ENCODE data around the gene TSC2.
"Not testable (repeated sequence)": the region's sequence is repeated elsewhere in the genome, so short reads cannot be mapped to it uniquely, and the experiment has no call there.

TSC2 gene

DNA sequence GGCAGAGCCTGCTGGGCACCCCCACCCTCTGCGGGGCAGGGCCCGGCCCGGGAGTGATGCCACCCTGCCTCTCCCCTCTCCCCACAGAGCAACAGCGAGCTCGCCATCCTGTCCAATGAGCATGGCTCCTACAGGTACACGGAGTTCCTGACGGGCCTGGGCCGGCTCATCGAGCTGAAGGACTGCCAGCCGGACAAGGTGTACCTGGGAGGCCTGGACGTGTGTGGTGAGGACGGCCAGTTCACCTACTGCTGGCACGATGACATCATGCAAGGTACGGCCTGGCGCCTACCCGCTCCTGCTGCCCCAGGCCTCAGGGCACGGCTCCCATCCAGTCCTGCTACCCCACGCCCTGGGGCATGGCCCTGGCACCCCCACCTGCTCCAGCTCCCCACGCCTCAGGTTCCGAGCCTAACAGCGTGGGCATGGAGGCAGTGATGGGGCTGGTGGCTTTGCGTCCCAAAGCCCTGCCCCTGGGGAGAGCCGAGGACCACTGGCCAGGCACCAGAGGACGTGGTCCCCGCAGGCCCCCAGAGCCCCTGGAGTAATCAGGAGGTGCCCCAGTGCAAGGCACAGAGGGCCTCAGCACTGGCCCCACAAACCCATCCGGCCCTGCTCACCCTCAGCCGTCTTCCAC is 38.4 kb downstream of the TSC2 start:
- no peak for DNase-seq (ENCODE audit: low read depth)

GRCh38 chr16:2086812-2087747 is 39.3 kb downstream of the TSC2 start:
- no peak for DNase-seq (ENCODE audit: low read depth)

DNA sequence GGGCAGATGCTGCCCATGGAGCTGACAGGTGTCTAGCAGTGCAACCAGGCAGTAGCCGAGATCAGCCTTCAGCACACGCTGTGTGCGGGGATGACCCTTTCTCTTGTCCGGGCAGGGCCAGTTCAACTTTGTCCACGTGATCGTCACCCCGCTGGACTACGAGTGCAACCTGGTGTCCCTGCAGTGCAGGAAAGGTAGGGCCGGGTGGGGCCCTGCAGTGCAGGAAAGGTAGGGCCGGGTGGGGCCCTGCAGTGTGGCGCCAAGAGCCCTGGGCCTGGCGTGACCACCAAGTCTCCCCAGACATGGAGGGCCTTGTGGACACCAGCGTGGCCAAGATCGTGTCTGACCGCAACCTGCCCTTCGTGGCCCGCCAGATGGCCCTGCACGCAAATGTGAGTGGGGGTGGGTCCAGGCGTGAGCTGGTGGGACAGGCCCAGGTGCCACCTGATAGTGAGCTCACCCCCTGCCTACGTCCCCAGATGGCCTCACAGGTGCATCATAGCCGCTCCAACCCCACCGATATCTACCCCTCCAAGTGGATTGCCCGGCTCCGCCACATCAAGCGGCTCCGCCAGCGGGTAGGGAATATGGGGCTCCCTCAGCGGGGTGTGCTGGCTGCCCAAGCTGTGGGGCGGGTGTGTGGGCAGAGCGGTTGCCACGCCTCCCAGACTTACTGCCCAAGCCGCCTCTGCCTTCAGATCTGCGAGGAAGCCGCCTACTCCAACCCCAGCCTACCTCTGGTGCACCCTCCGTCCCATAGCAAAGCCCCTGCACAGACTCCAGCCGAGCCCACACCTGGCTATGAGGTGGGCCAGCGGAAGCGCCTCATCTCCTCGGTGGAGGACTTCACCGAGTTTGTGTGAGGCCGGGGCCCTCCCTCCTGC is 40.2 kb downstream of the TSC2 start:
- DNase-seq (ENCODE audit: low read depth) = no peak

DNA sequence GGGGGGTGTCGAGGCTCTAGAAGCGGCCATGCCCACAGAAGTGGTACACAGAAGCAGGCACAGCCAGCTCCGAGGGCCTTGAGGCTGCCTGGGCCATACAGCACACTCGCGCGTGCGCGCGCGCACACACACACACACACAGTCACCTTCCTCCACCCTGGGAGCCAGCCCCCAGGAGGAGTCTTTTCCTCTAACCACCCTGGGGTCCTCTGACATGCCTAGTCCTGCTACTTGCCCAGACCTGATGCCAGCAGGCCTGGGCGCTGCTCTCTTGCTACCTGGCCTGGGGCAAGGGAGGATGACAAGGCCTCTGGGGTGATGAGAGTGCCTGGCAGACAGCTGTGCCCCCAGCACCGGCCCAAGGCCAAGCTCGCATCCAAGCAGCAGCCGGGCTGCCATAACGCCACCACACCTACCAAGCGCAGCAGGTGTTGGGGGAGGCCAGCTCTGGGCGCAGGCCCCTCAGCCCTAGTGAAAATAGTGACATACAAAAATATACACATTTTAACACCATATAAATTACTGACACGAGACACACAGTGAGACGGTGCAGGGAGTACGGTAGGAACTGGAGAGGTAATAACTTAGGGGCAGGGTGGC is 41.1 kb downstream of the TSC2 start:
- no peak for DNase-seq (ENCODE audit: low read depth)

DNA sequence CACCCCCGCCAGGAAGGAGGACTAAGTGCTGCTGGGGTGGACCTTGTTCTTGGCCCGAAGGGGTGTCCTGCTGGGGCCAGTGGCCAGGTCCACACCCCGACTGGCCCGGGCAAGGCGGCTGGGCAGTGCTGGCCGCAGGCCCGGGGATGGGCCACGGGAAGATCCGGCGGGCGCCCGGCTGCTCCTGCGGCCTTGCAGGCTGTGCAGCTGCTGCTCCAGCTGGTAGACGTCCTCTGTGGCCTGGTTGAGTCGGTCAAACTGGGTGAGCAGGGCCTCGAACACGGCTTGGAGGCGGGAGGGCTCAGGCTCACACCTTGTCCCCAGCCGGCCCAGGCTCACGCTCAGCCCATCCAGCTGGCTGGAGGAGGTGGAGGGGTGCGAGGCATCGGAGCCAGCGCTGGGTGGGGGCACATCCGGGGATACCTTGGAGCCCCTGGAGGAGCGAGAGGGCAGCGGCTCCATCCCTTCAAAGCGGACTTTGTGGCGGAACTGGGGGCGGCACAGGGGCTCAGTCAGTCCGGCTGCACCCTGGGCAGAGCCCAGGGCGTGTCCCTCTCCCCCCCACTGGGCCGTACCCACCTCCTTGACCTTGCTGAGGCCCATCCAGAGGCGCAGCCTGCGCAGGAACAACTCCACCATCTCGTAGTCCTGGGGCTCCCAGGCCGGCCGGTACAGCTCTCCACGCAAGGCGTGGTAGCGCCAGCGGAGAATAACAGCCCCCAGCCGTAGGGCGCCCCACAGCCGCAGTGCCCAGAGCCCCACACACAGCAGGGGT is 42.1 kb downstream of the TSC2 start:
- no peak for DNase-seq (ENCODE audit: low read depth)

- no peak for DNase-seq (ENCODE audit: low read depth)
Measured at GRCh38 chr16:2090481-2090776, 42.6 kb downstream of the TSC2 start.

GRCh38 chr16:2090777-2091546 is 43.2 kb downstream of the TSC2 start:
- DNase-seq (ENCODE audit: low read depth) = no peak

DNA sequence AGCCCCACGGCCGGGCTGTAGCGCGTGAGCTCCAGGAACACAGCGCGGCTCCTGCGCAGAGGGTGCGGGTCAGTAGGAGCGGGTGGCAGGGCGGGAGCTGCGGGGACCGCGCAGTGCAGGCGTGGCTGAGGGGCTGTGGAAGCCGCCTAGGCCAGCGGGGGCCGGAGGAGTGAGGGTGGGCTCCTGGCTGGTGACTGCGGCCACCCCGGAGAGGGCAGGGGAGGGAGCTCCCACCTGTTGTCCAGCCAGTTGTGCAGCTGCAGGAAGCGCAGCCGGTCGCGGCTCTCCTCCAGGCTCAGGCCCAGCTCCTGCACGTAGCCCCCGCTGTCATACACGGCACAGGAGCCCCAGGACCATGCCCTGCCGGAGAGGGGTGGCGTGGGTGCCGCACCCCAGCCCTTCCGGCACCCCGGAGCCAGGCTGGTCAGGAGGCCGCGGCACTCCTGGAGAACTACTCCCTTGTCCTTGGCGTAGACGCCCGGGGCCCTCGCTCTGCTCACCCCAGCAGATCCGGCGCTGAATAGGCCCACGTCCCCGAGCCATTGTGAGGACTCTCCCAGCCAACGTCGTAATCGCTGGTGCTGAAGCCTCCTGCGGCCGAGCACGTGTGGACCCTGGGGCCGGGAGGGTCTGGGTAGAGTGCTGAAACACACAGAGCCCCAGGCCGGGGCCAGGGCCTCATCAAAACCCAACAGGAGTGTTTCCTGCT is 43.9 kb downstream of the TSC2 start:
- no peak for DNase-seq (ENCODE audit: low read depth)

- no peak for DNase-seq (ENCODE audit: low read depth)
Measured at GRCh38 chr16:2092256-2092620, 44.5 kb downstream of the TSC2 start.

DNA sequence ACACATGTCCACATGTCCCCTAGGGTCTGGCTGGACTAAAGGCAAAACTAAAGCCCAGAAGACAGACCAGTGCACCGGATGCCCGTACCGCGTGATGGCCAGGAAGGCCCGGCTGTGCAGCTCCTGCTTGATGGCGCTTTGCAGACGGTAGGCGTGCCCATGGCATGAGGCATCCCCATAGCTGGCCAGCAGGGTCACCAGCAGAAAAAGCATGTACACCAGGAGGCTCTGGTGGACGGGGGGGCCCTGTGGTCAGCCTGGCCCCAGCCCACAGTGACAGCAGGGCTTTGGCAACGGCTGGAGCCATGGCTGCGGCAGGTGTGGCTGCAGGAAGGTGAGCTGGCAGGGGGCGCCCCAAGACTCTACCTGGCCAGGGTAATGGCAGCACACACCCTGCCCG is 45.1 kb downstream of the TSC2 start:
- DNase-seq (ENCODE audit: low read depth) = no peak

DNA sequence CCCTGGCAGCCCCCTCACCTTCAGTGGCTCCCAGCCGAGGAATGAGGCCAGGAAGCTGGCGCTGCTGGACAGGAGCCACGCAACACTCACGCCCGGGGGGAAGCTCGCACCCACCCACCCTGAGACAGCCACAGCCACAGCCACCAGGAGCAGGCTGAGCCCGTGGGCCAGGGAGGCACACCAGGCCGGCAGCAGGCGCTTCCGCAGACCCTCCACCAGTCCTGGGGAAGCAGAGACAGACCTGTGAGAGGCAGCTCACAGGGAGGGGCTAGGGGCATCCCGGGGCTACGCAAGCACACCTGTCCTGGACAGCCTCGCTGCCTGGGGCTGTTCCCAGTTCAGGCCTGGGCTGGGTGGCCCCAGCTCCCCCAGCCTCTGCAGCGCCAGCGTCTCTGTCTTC is 46.0 kb downstream of the TSC2 start:
- no peak for DNase-seq (ENCODE audit: low read depth)

DNA sequence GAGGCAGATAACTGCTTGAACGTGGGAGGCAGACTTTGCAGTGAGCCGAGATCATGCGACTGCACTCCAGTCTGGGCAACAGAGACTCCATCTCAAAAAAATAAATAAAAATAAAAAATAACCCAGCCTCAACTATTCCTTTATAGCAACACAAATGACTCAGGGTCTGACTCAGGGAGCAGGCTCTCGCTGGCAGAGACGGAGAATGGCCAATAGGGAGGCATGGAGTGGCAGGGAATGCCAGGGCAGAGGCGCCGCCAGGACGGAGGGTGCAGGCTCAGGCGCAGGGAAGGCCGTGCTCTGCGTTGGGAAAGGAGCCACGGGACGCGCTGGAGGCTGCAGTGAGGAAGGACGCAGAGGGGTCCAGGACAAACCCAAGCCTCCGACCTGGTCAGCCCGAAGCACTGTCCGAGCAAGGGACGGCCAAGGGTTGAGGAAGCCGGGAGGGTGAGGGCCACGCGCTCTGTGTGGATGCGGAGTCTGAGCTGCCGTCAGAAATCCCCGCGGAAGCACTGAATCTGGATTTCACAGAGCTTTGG is 47.6 kb downstream of the TSC2 start:
- no peak for DNase-seq (ENCODE audit: low read depth)

DNA sequence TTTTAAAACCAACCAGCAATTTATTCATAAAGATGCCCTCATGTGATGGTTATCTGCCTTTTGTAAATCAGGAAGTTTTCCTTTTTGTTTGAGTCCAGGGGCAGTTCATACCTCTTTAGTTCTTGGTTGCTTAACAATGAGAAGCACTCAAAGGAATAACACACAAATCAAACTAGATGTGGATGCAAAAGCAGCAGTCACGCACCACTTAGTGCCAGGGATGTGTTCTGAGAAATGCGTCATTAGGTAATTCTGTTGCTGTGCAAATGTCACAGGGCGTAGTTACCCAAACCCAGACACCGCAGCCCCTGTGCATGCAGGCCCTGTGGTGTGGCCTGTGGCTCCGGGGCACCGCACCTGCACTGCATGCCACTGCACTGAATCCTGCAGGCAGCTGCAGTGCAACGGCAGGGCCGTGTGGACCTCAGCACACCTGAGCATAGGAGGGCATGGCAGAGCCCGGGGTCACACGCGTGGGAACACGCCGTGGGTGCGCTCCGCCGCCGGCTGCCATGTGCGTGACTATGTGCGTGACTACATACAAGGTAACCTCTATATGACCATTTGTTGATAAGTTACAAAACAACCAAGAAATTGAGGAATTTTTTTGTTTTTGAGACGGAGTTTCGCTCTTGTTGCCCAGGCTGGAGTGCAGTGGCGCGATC is 48.3 kb downstream of the TSC2 start:
- DNase-seq (ENCODE audit: low read depth) = no peak

GRCh38 chr16:2096853-2097595 is 49.2 kb downstream of the TSC2 start:
- DNase-seq (ENCODE audit: low read depth) = no peak

DNA sequence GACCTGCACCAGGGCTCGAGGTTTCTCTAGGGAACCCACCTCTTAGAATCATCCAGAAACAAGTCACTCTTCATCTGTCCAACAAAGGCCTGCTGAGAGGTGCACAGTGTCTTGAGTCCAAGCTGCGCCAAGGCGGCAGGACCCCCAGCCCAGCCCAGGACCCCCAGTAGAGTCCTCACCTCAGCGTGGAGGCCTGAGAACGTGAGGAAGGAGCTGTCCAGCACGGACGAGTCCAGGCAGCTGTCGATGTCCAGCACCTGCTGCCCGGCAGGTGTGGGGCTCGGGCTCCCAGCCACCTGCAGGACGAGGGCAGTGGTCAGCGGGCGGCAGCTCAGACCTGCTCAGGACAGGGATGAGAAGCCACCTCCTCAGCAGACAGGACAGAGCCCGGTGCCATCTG is 49.9 kb downstream of the TSC2 start:
- not testable (repeated sequence) for DNase-seq (ENCODE audit: low read depth)

GRCh38 chr16:2101581-2101980 is 53.8 kb downstream of the TSC2 start:
- DNase-seq (ENCODE audit: low read depth) = not testable (repeated sequence)

DNA sequence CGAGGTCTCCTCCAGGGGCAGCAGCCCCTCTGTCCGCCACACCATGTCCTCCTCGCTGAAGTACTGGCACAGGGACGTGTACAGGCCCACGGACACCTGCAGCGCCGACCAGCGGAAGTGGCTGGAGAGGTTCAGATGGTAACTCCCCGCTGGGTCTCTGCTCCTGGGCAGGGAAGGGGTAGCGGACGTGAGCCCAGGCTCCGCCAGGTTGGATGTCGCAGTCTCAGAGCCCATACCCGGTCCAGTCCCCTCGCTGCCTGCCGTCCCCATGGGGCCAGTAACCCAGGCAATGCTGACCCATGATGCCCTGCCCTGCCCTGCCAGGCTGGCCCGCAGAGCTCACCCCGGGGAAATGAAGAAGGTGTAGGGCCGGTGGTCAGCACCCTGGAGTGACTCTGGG is 54.7 kb downstream of the TSC2 start:
- DNase-seq (ENCODE audit: low read depth) = no peak

- not testable (repeated sequence) for DNase-seq (ENCODE audit: low read depth)
Measured at GRCh38 chr16:2104464-2104863, 56.7 kb downstream of the TSC2 start.

DNA sequence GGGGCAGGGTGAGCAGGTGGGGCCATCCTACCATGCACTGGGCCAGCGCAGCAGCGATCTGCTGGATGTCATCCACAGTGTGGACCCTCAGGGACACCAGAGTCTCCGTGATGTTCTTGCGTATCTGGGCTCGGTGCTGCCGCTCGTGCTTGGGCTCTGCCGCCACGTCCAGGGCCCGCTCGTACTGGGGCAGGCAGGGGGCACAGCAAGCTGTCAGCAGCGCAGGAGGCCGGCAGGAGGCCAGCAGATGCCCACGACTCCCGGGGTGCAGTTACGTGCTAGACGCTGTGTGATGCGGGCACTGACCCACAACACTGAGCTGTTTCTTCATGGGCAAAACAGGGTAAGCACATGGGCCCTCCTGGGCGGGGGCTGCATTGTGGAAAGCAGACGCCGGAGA is 57.5 kb downstream of the TSC2 start:
- DNase-seq (ENCODE audit: low read depth) = not testable (repeated sequence)
